Kidney (tissue), 14 donors: Measurements from ENCODE around the gene RGS3. TPM values are rescaled to one million over a fixed set of nuclear protein-coding genes. Genes with fewer than 3 reads are reported as not detected.
A peak's percentile ranks its signal among the peaks of the same experiment; 100 is the strongest.

Source experiments
- DNase-seq, 5 donors: peaks; one replicate each; pipeline ENCODE4 v3.0.0-alpha.2; 2013 to 2020
- FAIRE-seq: peaks from 2 replicates; lab custom pipeline; 2012; peaks lifted over from hg19 to GRCh38; lab: Jason Lieb, UNC
- H3K27ac ChIP-seq, 2 donors: one replicate each; pipeline ENCODE4 v1.7.0; 2013; ENCODE audit warnings: low read depth in 2 of 2, low read length in 2 of 2, inconsistent platforms in 1 of 2
- H3K27me3 ChIP-seq: one replicate; pipeline ENCODE4 v1.7.1; 2013; ENCODE audit warnings: low read length, inconsistent platforms; ENCODE audit not compliant: control insufficient read depth, insufficient read depth
- H3K36me3 ChIP-seq, 3 donors: one replicate each; pipeline versions ENCODE4 v1.7.0 to v1.7.1; 2013; ENCODE audit warnings: low read length in 3 of 3, control low read depth in 1 of 3, inconsistent platforms in 1 of 3; ENCODE audit not compliant: insufficient read depth in 3 of 3, control insufficient read depth in 2 of 3
- H3K4me1 ChIP-seq, 3 donors: one replicate each; pipeline versions ENCODE4 v1.7.0 to v1.7.1; 2013; ENCODE audit warnings: low read length in 3 of 3, inconsistent platforms in 1 of 3, low read depth in 1 of 3; ENCODE audit not compliant: control insufficient read depth in 2 of 3, insufficient read depth in 2 of 3
- H3K4me3 ChIP-seq, 3 donors: one replicate each; pipeline versions ENCODE4 v1.7.0 to v1.8.1; 2013; ENCODE audit warnings: low read length in 3 of 3, control low read depth in 1 of 3, inconsistent platforms in 1 of 3
- H3K9ac ChIP-seq, 3 donors: one replicate each; pipeline versions ENCODE4 v1.7.0 to v1.7.1; 2013; ENCODE audit warnings: low read length in 3 of 3, control low read depth in 1 of 3, inconsistent platforms in 1 of 3
- H3K9me3 ChIP-seq, 3 donors: one replicate each; pipeline versions ENCODE4 v1.7.0 to v1.7.1; 2013; ENCODE audit warnings: low read length in 3 of 3, control low read depth in 1 of 3, inconsistent platforms in 1 of 3; ENCODE audit not compliant: control insufficient read depth in 2 of 3, insufficient read depth in 1 of 3
- CTCF ChIP-seq: IDR thresholded peaks from 3 replicates; pipeline ENCODE4 v1.5.1; 2012; ENCODE audit warnings: mild to moderate bottlenecking, moderate library complexity, borderline replicate concordance; ENCODE audit not compliant: insufficient read depth; ENCODE audit errors: extremely low read depth
- intact Hi-C: fragments of 100-400 bp; cut with DNase I; formaldehyde crosslinking; loops from one replicate; pipeline ENCODE4 v1.11.1; 2022
- polyA plus RNA-seq: library from polyadenylated mRNA; stranded (reverse); fragments of 350-450 nt; fragmentation: Illumina TruSeq; extraction: RNeasy Lipid Tissue Mini Kit (QIAGEN cat#74804); gene quantifications from one replicate; pipeline ENCODE4 v1.2.3, GENCODE V29; 2014; ENCODE audit warnings: low read depth, low replicate concordance; ENCODE audit not compliant: insufficient read depth
- total RNA-seq: library from RNA; stranded (reverse); fragmentation: NEBNext Ultra II Directional; extraction: Animal tissue kit (Norgen Biotek cat#: 25700); gene quantifications from one replicate; pipeline ENCODE4 v1.2.1, GENCODE V29; 2021
- donor health status: control.
- donor health status: control.
- donor health status: control.
- donor health status: control.
- donor health status: control.
- donor health status: DM: yes; HTN: yes; CAD: no.
- donor health status: Normal renal cell carcinoma (clear cell type).

Gene RGS3
- total and polyA plus RNA-seq, 2 donors from 2014 or later, result 114 to 137 TPM

DNA sequence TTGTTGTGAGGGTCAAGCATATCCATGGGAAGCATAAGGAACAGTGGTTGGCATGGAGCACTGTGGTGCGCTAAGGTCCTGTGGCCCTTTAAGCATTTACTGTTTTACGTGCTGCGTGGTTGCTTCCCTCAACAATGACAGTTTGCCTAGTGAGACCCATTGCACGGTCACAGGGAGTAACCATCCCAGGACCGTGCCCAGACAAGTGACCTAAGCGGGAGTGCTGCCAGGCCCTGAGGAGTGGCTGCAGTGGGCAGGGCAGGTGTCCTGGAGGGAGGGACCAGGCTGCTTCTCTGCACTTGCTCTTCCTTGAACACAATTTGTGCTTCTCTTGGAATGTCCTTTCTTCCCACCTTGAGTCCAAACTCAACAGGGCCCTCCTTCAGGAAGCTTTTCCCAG is 64.6 kb downstream of the RGS3 start:
- no peak overlapping the region for H3K9ac ChIP-seq
- TF ChIP-seq CTCF, result no peak
- peaks cover 0 to 39% (median 23%) of the 10 kb centered on the region in 3 donors for H3K4me1 ChIP-seq
- intact Hi-C loops, result no loop called here
- FAIRE-seq (no peak), DNase-seq (no peak)
- peak overlapping the region in 1 of 2 donors; percentile 9 for H3K27ac ChIP-seq
- H3K4me3 ChIP-seq, result no peak overlapping the region
- H3K9me3 ChIP-seq, result no peaks in the 10 kb centered on the region
- no peaks in the 10 kb centered on the region for H3K27me3 ChIP-seq
- peaks cover 0 to 34% (median 24%) of the 10 kb centered on the region in 3 donors for H3K36me3 ChIP-seq

- FAIRE-seq, result no peak
These were observed 65.3 kb downstream of the RGS3 start for GRCh38 chr9:113528811-113529210.

GRCh38 chr9:113529336-113530009 is 65.9 kb downstream of the RGS3 start:
- Histone ChIP-seq H3K9ac (no peak overlapping the region), H3K27me3 (no peaks in the 10 kb centered on the region), H3K9me3 (no peaks in the 10 kb centered on the region), H3K36me3 (peaks cover 0 to 25% (median 16%) of the 10 kb centered on the region in 3 donors), H3K27ac (no peak overlapping the region), H3K4me1 (peaks cover 0 to 25% (median 12%) of the 10 kb centered on the region in 3 donors), H3K4me3 (no peak overlapping the region)
- DNase-seq, result no peak
- TF ChIP-seq CTCF, result no peak
- no peak for FAIRE-seq
- intact Hi-C loops, result no loop called here

More at GRCh38 chr9:113528811-113529210, 65.3 kb downstream of the RGS3 start:
- TF ChIP-seq CTCF, result no peak
- Histone ChIP-seq H3K9ac (no peak overlapping the region), H3K36me3 (peaks cover 0 to 30% (median 19%) of the 10 kb centered on the region in 3 donors), H3K27me3 (no peaks in the 10 kb centered on the region), H3K4me3 (no peak overlapping the region), H3K27ac (no peak overlapping the region), H3K4me1 (peaks cover 0 to 32% (median 17%) of the 10 kb centered on the region in 3 donors), H3K9me3 (no peaks in the 10 kb centered on the region)
- intact Hi-C loops, result no loop called here
- no peak for DNase-seq
